Activated B cell treated with CpG ODN at 0.5 μM for 24 hours (primary cell): Measurements from ENCODE around the gene CARS1. TPM values are rescaled to one million over a fixed set of nuclear protein-coding genes. Genes with fewer than 3 reads are reported as not detected.

Source experiments
- ATAC-seq: fragments of 200-7000 bp; cut with Tn5 transposase; one replicate; pipeline ENCODE4 v1.10.0; 2021; ENCODE audit warnings: low read depth, mild to moderate bottlenecking, moderate library complexity
- CTCF ChIA-PET: fragments of 350-600 bp; sonication (Branson Sonifier 250); formaldehyde crosslinking; loops from one replicate; lab custom pipeline; 2021; ENCODE audit warnings: antibody characterized with exemption; lab: Charles Lee
- POLR2A ChIA-PET: fragments of 350-600 bp; sonication (Branson Sonifier 250); formaldehyde crosslinking; loops from one replicate; lab custom pipeline; 2021; ENCODE audit warnings: antibody characterized with exemption; lab: Charles Lee
- DNase-seq: peaks from one replicate; pipeline ENCODE4 v3.0.0; 2022
- H3K27ac Mint-ChIP-seq: one replicate; pipeline ENCODE4 v1.8.0; 2020; ENCODE audit warnings: mixed read lengths
- H3K27me3 Mint-ChIP-seq: one replicate; pipeline ENCODE4 v1.8.0; 2021; ENCODE audit warnings: mixed read lengths
- H3K36me3 Mint-ChIP-seq: one replicate; pipeline ENCODE4 v1.8.0; 2021; ENCODE audit warnings: low read depth, mixed read lengths
- H3K4me1 Mint-ChIP-seq: one replicate; pipeline ENCODE4 v1.8.0; 2021; ENCODE audit warnings: mixed read lengths
- H3K4me3 Mint-ChIP-seq: one replicate; pipeline ENCODE4 v1.8.0; 2020; ENCODE audit warnings: mild to moderate bottlenecking, mixed read lengths
- H3K9me3 Mint-ChIP-seq: one replicate; pipeline ENCODE4 v1.8.0; 2020; ENCODE audit warnings: mixed read lengths
- CTCF ChIP-seq: fragments of 200-600 bp; IDR thresholded peaks from one replicate; pipeline ENCODE4 v1.8.0; 2022; ENCODE audit warnings: antibody characterized with exemption, mild to moderate bottlenecking
- intact Hi-C: fragments of 100-400 bp; cut with micrococcal nuclease; formaldehyde crosslinking; loops from one replicate; pipeline ENCODE4 v1.15.1; 2024
- total RNA-seq: library from RNA; stranded (reverse); gene quantifications from 2 replicates; pipeline ENCODE4 v1.2.3, GENCODE V29; 2022

Gene CARS1
- total RNA-seq, 1 donor from 2014 or later = 110 TPM

GRCh38 chr11:2992234-2992996 is 64.8 kb downstream of the CARS1 start, which contains the start of gene NAP1L4:
Gene NAP1L4, minus strand, starts transcription at chr11:2992329. Its CDS starts 13,109 bp downstream, at chr11:2979220.
- intact Hi-C loops = loop anchor here (1.0 to 10.0 kb wide), 10 partner anchors 30 to 615 kb away; partner anchors contain the start of genes CARS1, CD81, KCNQ1 and TRPM5
- peaks cover 42% of the 10 kb centered on the region for H3K4me1 Mint-ChIP-seq
- no peak for TF ChIP-seq CTCF
- peaks cover 14% of the 10 kb centered on the region for H3K36me3 Mint-ChIP-seq
- DNase-seq (peak; percentile 89), ATAC-seq (peak; percentile 87)
- CTCF ChIA-PET = interaction anchor here (1.0 kb wide), 2 partner anchors 99 to 100 kb away, joined by 3 read pairs; no protein-coding TSS in a partner anchor
- POLR2A ChIA-PET = interaction anchor here (0.7 to 1.6 kb wide), 8 partner anchors 30 to 1682 kb away, joined by 3 to 13 read pairs (median 4); partner anchors contain the start of genes CARS1 and ZNF195
- H3K9me3 Mint-ChIP-seq = no peaks in the 10 kb centered on the region
- no peaks in the 10 kb centered on the region for H3K27me3 Mint-ChIP-seq
- H3K27ac Mint-ChIP-seq = peak within 1 kb of the TSS; percentile 95
- peak within 1 kb of the TSS; percentile 96 for H3K4me3 Mint-ChIP-seq

GRCh38 chr11:2991452-2992233 is 65.6 kb downstream of the CARS1 start:
- peaks cover 18% of the 10 kb centered on the region for H3K36me3 Mint-ChIP-seq
- H3K4me1 Mint-ChIP-seq = peaks cover 48% of the 10 kb centered on the region
- no peak for TF ChIP-seq CTCF
- no peaks in the 10 kb centered on the region for H3K27me3 Mint-ChIP-seq
- ChIA-PET POLR2A (interaction anchor here (0.7 to 1.6 kb wide), 8 partner anchors 31 to 1681 kb away, joined by 3 to 13 read pairs (median 4); partner anchors contain the start of genes CARS1 and ZNF195), CTCF (interaction anchor here (1.0 kb wide), 2 partner anchors 100 kb away, joined by 3 read pairs; no protein-coding TSS in a partner anchor)
- peak overlapping the region; percentile 96 for H3K4me3 Mint-ChIP-seq
- intact Hi-C loops = loop anchor here (1.0 to 10.0 kb wide), 10 partner anchors 31 to 614 kb away; partner anchors contain the start of genes CARS1, CD81, KCNQ1 and TRPM5
- no peaks in the 10 kb centered on the region for H3K9me3 Mint-ChIP-seq
- peak; percentile 52 for ATAC-seq
- no peak for DNase-seq
- H3K27ac Mint-ChIP-seq = peak overlapping the region; percentile 95

- Mint-ChIP-seq H3K4me3 (peak overlapping the region; percentile 96), H3K36me3 (peaks cover 18% of the 10 kb centered on the region), H3K27ac (peak overlapping the region; percentile 92), H3K4me1 (peaks cover 52% of the 10 kb centered on the region), H3K9me3 (no peaks in the 10 kb centered on the region), H3K27me3 (no peaks in the 10 kb centered on the region)
- no peak for DNase-seq
- intact Hi-C loops = loop anchor here (5.0 to 10.0 kb wide), 2 partner anchors 546 to 614 kb away; partner anchors contain the start of genes CD81, KCNQ1 and TRPM5
- no peak for ATAC-seq
- CTCF ChIA-PET = interaction anchor here (2.3 kb wide), 1 partner anchor 101 kb away, joined by 6 read pairs; no protein-coding TSS in a partner anchor
- POLR2A ChIA-PET = no interaction called here
- no peak for TF ChIP-seq CTCF
Observed at GRCh38 chr11:2990617-2991451, 66.4 kb downstream of the CARS1 start.

GRCh38 chr11:2989551-2989950 is 67.7 kb downstream of the CARS1 start:
- peak overlapping the region; percentile 96 for H3K4me3 Mint-ChIP-seq
- ChIA-PET CTCF (interaction anchor here (2.3 kb wide), 1 partner anchor 102 kb away, joined by 6 read pairs; no protein-coding TSS in a partner anchor), POLR2A (interaction anchor here (0.6 to 1.3 kb wide), 2 partner anchors 9 to 14 kb away, joined by 5 to 13 read pairs; no protein-coding TSS in a partner anchor)
- H3K4me1 Mint-ChIP-seq = peaks cover 59% of the 10 kb centered on the region
- H3K27me3 Mint-ChIP-seq = no peaks in the 10 kb centered on the region
- H3K27ac Mint-ChIP-seq = peak overlapping the region; percentile 59
- ATAC-seq (no peak), DNase-seq (no peak)
- intact Hi-C loops = no loop called here
- TF ChIP-seq CTCF = no peak
- H3K36me3 Mint-ChIP-seq = peaks cover 21% of the 10 kb centered on the region
- H3K9me3 Mint-ChIP-seq = no peaks in the 10 kb centered on the region
